CD4-positive, CD25-positive, alpha-beta regulatory T cell (primary cell): ENCODE data around the gene COMMD1. TPM values are rescaled to one million over a fixed set of nuclear protein-coding genes. Genes with fewer than 3 reads are reported as not detected.
"Not testable (repeated sequence)": the region's sequence is repeated elsewhere in the genome, so short reads cannot be mapped to it uniquely, and the experiment has no call there.

Source experiments
- ATAC-seq, 2 donors: fragments of 150-1000 bp; cut with Tn5 transposase; one replicate each; pipeline ENCODE4 v1.10.0; 2021; ENCODE audit warnings: low read depth in 2 of 2, moderate number of reproducible peaks in 2 of 2, moderate library complexity in 1 of 2
- DNase-seq, 3 donors: peaks; one replicate each; pipeline versions ENCODE4 v3.0.0 to v3.0.0-alpha.2; 2012 to 2022; ENCODE audit warnings: mixed read lengths in 1 of 3
- H3K27ac ChIP-seq: one replicate; pipeline ENCODE4 v1.7.0; 2013; ENCODE audit warnings: mild to moderate bottlenecking, low read length; ENCODE audit not compliant: insufficient read depth, poor library complexity, severe bottlenecking
- H3K27me3 ChIP-seq: one replicate; pipeline ENCODE4 v1.7.0; 2013; ENCODE audit warnings: low read length; ENCODE audit not compliant: control insufficient read depth, insufficient read depth
- H3K36me3 ChIP-seq: one replicate; pipeline ENCODE4 v1.7.0; 2013; ENCODE audit warnings: mild to moderate bottlenecking, low read length, moderate library complexity; ENCODE audit not compliant: control insufficient read depth, insufficient read depth
- H3K4me1 ChIP-seq: 2 replicates; pipeline ENCODE4 v1.7.0; 2013; ENCODE audit warnings: mild to moderate bottlenecking, low read length; ENCODE audit not compliant: insufficient read depth, control insufficient read depth, poor library complexity, severe bottlenecking
- H3K4me3 ChIP-seq: one replicate; pipeline ENCODE4 v1.7.0; 2013; ENCODE audit warnings: low read depth, mild to moderate bottlenecking, low read length, moderate library complexity
- H3K9me3 ChIP-seq, 2 experiments: 1 replicate in 1 of 2; 2 replicates in 1 of 2; pipeline ENCODE4 v1.7.0; 2013; ENCODE audit warnings: low read length in 2 of 2, mild to moderate bottlenecking in 1 of 2, moderate library complexity in 1 of 2; ENCODE audit not compliant: control insufficient read depth in 2 of 2
- H3K27ac Mint-ChIP-seq, 3 donors: one replicate each; pipeline ENCODE4 v1.8.0; 2020 to 2022; ENCODE audit warnings: mild to moderate bottlenecking in 3 of 3, mixed read lengths in 3 of 3, moderate library complexity in 2 of 3
- H3K27me3 Mint-ChIP-seq: one replicate; pipeline ENCODE4 v1.8.0; 2022; ENCODE audit warnings: mild to moderate bottlenecking, mixed read lengths
- H3K36me3 Mint-ChIP-seq: one replicate; pipeline ENCODE4 v1.8.0; 2020; ENCODE audit warnings: mixed read lengths
- H3K4me1 Mint-ChIP-seq, 4 donors: one replicate each; pipeline ENCODE4 v1.8.0; 2020 to 2022; ENCODE audit warnings: mixed read lengths in 4 of 4, mild to moderate bottlenecking in 1 of 4
- H3K4me3 Mint-ChIP-seq, 4 donors: one replicate each; pipeline ENCODE4 v1.8.0; 2020 to 2022; ENCODE audit warnings: mild to moderate bottlenecking in 4 of 4, mixed read lengths in 4 of 4, moderate library complexity in 3 of 4
- H3K9me3 Mint-ChIP-seq, 7 donors: one replicate each; pipeline ENCODE4 v1.8.0; 2020 to 2022; ENCODE audit warnings: mixed read lengths in 7 of 7, mild to moderate bottlenecking in 3 of 7, moderate library complexity in 2 of 7
- polyA plus RNA-seq, 4 donors: library from polyadenylated mRNA; unstranded; fragments of 300-500 nt; fragmentation: Illumina TruSeq; gene quantifications; one replicate each; pipeline ENCODE4 v1.2.3, GENCODE V29; 2021
- total RNA-seq: library from RNA; stranded (reverse); gene quantifications from one replicate; pipeline ENCODE4 v1.2.3, GENCODE V29; 2022

COMMD1 gene
- total and polyA plus RNA-seq, 5 donors from 2014 or later: 21.4 to 79.2 (median 55.0) TPM

DNA sequence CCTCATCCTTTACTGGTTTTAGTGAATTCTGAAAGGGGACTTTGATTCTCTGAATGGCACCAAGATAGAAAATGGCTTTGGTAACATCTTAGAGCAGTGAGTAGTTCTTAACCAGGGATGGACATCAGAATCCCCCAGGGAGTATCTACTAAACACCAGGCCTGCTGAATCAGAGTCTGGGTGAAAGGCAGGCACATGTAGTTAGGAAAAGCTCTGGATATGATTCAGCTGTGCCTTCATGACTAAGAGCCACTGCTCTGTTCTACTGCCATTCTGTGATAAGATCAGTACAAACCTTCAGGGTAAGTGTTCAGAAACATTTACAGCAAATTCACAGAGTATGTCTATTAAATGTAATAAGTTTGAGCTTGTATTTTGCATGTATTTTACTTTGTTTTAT is 244.2 kb downstream of the COMMD1 start:
- Histone ChIP-seq H3K27me3 (no peaks in the 10 kb centered on the region), H3K4me3 (no peak overlapping the region), H3K27ac (no peak overlapping the region), H3K36me3 (no peaks in the 10 kb centered on the region), H3K9me3 (no peaks in the 10 kb centered on the region), H3K4me1 (no peaks in the 10 kb centered on the region)
- DNase-seq: no peak
- Mint-ChIP-seq H3K27me3 (no peaks in the 10 kb centered on the region), H3K4me3 (no peak overlapping the region), H3K27ac (no peak overlapping the region), H3K36me3 (peaks cover 10% of the 10 kb centered on the region), H3K4me1 (peaks cover 0 to 6% (median 0%) of the 10 kb centered on the region in 4 donors), H3K9me3 (peaks cover 0 to 3% (median 0%) of the 10 kb centered on the region in 7 donors)
- no peak for ATAC-seq

- H3K4me3 Mint-ChIP-seq: no peak overlapping the region
- peaks cover 0 to 6% (median 0%) of the 10 kb centered on the region in 4 donors for H3K4me1 Mint-ChIP-seq
- ATAC-seq (no peak), DNase-seq (no peak)
- H3K27ac ChIP-seq: no peak overlapping the region
- no peaks in the 10 kb centered on the region for H3K4me1 ChIP-seq
- peaks cover 0 to 5% of the 10 kb centered on the region in 2 experiments for H3K9me3 ChIP-seq
- H3K9me3 Mint-ChIP-seq: peaks cover 0 to 2% (median 0%) of the 10 kb centered on the region in 7 donors
- no peaks in the 10 kb centered on the region for H3K36me3 ChIP-seq
- peaks cover 10% of the 10 kb centered on the region for H3K36me3 Mint-ChIP-seq
- no peak overlapping the region for H3K4me3 ChIP-seq
- no peaks in the 10 kb centered on the region for H3K27me3 ChIP-seq
- no peaks in the 10 kb centered on the region for H3K27me3 Mint-ChIP-seq
- H3K27ac Mint-ChIP-seq: no peak overlapping the region
Observed at GRCh38 chr2:62150597-62151305, 245.3 kb downstream of the COMMD1 start.

DNA sequence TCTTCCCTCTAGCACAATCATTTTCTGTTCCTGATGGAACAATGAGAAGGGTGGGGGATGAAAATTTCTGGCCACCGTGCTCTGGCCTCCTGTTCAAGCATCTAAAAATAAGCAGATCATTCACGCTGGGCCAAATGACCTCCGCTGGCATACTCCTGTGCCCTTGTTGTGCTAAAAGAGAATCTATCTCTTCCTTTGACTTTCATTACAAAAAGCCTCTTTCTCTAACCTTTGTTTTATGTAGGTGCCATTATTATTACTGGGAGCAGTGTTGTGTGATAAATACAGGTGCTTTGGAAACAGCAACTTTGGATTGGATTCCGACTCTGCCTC is 245.8 kb downstream of the COMMD1 start:
- Histone ChIP-seq H3K4me3 (no peak overlapping the region), H3K27ac (no peak overlapping the region), H3K27me3 (no peaks in the 10 kb centered on the region), H3K36me3 (no peaks in the 10 kb centered on the region), H3K4me1 (no peaks in the 10 kb centered on the region), H3K9me3 (peaks cover 0 to 5% of the 10 kb centered on the region in 2 experiments)
- Mint-ChIP-seq H3K36me3 (peaks cover 10% of the 10 kb centered on the region), H3K9me3 (peaks cover 0 to 2% (median 0%) of the 10 kb centered on the region in 7 donors), H3K4me3 (no peak overlapping the region), H3K27me3 (no peaks in the 10 kb centered on the region), H3K4me1 (peaks cover 0 to 6% (median 0%) of the 10 kb centered on the region in 4 donors), H3K27ac (no peak overlapping the region)
- DNase-seq (no peak), ATAC-seq (no peak)

- H3K27ac Mint-ChIP-seq: no peak overlapping the region
- Histone ChIP-seq H3K4me3 (no peak overlapping the region), H3K27me3 (no peaks in the 10 kb centered on the region), H3K4me1 (no peaks in the 10 kb centered on the region), H3K27ac (no peak overlapping the region), H3K9me3 (peaks cover 0 to 5% of the 10 kb centered on the region in 2 experiments), H3K36me3 (no peaks in the 10 kb centered on the region)
- peaks cover 0 to 2% (median 0%) of the 10 kb centered on the region in 7 donors for H3K9me3 Mint-ChIP-seq
- no peak for DNase-seq
- ATAC-seq: no peak
- H3K27me3 Mint-ChIP-seq: no peaks in the 10 kb centered on the region
- H3K36me3 Mint-ChIP-seq: peaks cover 10% of the 10 kb centered on the region
- H3K4me3 Mint-ChIP-seq: no peak overlapping the region
- no peaks in the 10 kb centered on the region for H3K4me1 Mint-ChIP-seq
Observed at GRCh38 chr2:62152000-62152399, 246.5 kb downstream of the COMMD1 start.

DNA sequence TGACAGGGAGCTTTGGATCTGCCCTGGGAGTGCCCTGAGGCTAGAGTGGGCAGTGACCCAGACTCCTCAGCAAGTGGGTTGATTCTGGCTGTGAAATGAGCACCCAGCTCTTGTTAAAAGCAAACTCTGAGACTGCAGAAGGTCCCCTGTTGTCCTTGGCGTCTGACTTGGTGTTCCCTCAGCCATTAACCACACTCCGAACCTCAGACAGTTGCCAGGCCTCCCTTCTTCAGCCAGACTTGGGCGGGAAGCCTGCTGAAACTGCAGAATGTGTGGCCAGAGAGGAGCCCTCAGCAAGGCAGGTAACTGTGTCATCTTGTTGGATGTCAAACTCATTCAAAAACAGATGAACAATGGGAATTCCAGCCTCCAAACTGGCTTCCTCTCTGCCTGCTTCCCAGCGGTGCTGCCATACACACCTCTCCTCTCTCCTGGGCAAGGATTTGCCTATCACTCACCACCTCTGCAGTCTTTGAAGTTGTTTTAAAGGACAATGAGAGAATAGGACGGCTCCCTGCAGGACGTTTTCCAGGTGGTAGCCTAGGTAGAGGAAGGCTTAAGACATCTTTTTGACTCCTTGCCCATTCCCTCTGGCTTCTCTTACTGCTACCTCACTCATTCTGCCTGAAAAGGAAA is 251.5 kb downstream of the COMMD1 start:
- ATAC-seq: no peak
- peaks cover 0 to 5% of the 10 kb centered on the region in 2 experiments for H3K9me3 ChIP-seq
- peaks cover 0 to 6% (median 0%) of the 10 kb centered on the region in 4 donors for H3K4me1 Mint-ChIP-seq
- no peak for DNase-seq
- H3K9me3 Mint-ChIP-seq: peaks cover 0 to 3% (median 0%) of the 10 kb centered on the region in 7 donors
- H3K27ac Mint-ChIP-seq: no peak overlapping the region
- peaks cover 5% of the 10 kb centered on the region for H3K36me3 Mint-ChIP-seq
- H3K4me3 Mint-ChIP-seq: no peak overlapping the region
- H3K36me3 ChIP-seq: no peaks in the 10 kb centered on the region
- no peaks in the 10 kb centered on the region for H3K4me1 ChIP-seq
- H3K27me3 ChIP-seq: no peaks in the 10 kb centered on the region
- no peak overlapping the region for H3K27ac ChIP-seq
- H3K27me3 Mint-ChIP-seq: no peaks in the 10 kb centered on the region
- no peak overlapping the region for H3K4me3 ChIP-seq

DNA sequence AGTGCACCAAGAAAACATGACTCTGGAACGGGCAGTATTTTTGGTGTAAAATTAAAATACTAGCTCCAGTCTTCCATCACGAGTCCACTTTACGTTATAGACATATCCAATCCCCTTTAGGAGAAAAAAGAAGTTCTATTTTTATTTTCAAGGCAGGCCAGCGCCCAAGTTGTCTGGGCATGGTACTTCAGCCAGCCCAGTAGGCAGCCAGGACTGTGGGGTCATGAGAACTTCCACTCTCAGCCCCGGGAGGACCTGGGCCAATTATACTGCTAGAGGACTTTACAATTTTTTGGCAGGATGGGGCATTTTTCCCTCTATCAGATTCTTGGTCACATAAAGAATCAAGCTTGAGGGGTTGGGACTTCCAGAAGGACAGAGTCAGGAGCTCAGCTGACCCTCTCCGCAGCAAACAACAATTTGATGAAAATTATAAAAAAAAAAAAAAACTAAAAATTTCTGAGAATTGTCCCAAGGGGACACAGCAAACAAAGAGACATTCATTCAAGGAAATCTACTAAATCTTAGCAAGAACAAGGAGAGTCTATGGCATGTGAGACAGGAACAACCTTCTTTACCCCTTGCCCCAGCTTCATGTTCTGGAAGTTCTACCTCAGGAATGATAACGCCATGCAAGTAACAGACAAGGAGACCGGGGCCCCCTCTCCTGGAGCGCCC is 253.1 kb downstream of the COMMD1 start:
- H3K36me3 Mint-ChIP-seq: no peaks in the 10 kb centered on the region
- Histone ChIP-seq H3K4me1 (no peaks in the 10 kb centered on the region), H3K36me3 (no peaks in the 10 kb centered on the region), H3K4me3 (no peak overlapping the region), H3K9me3 (peaks cover 0 to 5% of the 10 kb centered on the region in 2 experiments), H3K27me3 (no peaks in the 10 kb centered on the region), H3K27ac (no peak overlapping the region)
- peaks cover 0 to 6% (median 0%) of the 10 kb centered on the region in 4 donors for H3K4me1 Mint-ChIP-seq
- H3K4me3 Mint-ChIP-seq: no peak overlapping the region
- H3K27ac Mint-ChIP-seq: no peak overlapping the region
- no peaks in the 10 kb centered on the region for H3K27me3 Mint-ChIP-seq
- peaks cover 0 to 3% (median 0%) of the 10 kb centered on the region in 7 donors for H3K9me3 Mint-ChIP-seq
- no peak for ATAC-seq
- DNase-seq: no peak

- not testable (repeated sequence) for H3K9me3 Mint-ChIP-seq, H3K4me1 ChIP-seq, H3K9me3 ChIP-seq, DNase-seq, ATAC-seq, H3K4me3 Mint-ChIP-seq, H3K36me3 ChIP-seq, H3K4me1 Mint-ChIP-seq, H3K27me3 ChIP-seq, H3K36me3 Mint-ChIP-seq, H3K27ac Mint-ChIP-seq, H3K4me3 ChIP-seq, H3K27me3 Mint-ChIP-seq, H3K27ac ChIP-seq
Observed at GRCh38 chr2:62160691-62161090, 255.2 kb downstream of the COMMD1 start.
